Neural crest cell (in vitro differentiated cells): Measurements from ENCODE around the gene DIAPH3. TPM values are rescaled to one million over a fixed set of nuclear protein-coding genes. Genes with fewer than 3 reads are reported as not detected.

ENCODE experiments used
- DNase-seq: peaks from one replicate; pipeline ENCODE4 v3.0.0; 2021; ENCODE audit warnings: low read depth, mixed read lengths, low spot score
- H3K27ac Mint-ChIP-seq: one replicate; pipeline ENCODE4 v1.8.0; 2021; ENCODE audit warnings: mild to moderate bottlenecking, mixed read lengths; ENCODE audit not compliant: unreplicated experiment
- H3K27me3 Mint-ChIP-seq: 2 replicates; pipeline ENCODE4 v1.8.0; 2021; ENCODE audit warnings: low read depth, mild to moderate bottlenecking, mixed read lengths
- H3K36me3 Mint-ChIP-seq: 2 replicates; pipeline ENCODE4 v1.8.0; 2021; ENCODE audit warnings: low read depth, mild to moderate bottlenecking, mixed read lengths
- H3K4me1 Mint-ChIP-seq: 2 replicates; pipeline ENCODE4 v1.8.0; 2021; ENCODE audit warnings: mixed read lengths
- H3K4me3 Mint-ChIP-seq: one replicate; pipeline ENCODE4 v1.8.0; 2021; ENCODE audit warnings: mild to moderate bottlenecking, mixed read lengths
- H3K9me3 Mint-ChIP-seq: 2 replicates; pipeline ENCODE4 v1.8.0; 2021; ENCODE audit warnings: mixed read lengths
- total RNA-seq: library from RNA; stranded (reverse); gene quantifications from 2 replicates; pipeline ENCODE4 v1.2.1, GENCODE V29; 2021
- TF ChIP-seq, protein P1 (sequence below): fragments of 200-600 bp; sonication (generic); conservative IDR thresholded peaks from 2 replicates; pipeline ENCODE4 v1.5.0; 2021; ENCODE audit warnings: antibody characterized with exemption, mild to moderate bottlenecking

Gene DIAPH3
- total RNA-seq, 1 donor from 2014 or later, result 16.4 TPM

GRCh38 chr13:59890054-59890453 is 273.7 kb downstream of the DIAPH3 start:
- peaks cover 3% of the 10 kb centered on the region for H3K9me3 Mint-ChIP-seq
- TF ChIP-seq, protein P1, sequence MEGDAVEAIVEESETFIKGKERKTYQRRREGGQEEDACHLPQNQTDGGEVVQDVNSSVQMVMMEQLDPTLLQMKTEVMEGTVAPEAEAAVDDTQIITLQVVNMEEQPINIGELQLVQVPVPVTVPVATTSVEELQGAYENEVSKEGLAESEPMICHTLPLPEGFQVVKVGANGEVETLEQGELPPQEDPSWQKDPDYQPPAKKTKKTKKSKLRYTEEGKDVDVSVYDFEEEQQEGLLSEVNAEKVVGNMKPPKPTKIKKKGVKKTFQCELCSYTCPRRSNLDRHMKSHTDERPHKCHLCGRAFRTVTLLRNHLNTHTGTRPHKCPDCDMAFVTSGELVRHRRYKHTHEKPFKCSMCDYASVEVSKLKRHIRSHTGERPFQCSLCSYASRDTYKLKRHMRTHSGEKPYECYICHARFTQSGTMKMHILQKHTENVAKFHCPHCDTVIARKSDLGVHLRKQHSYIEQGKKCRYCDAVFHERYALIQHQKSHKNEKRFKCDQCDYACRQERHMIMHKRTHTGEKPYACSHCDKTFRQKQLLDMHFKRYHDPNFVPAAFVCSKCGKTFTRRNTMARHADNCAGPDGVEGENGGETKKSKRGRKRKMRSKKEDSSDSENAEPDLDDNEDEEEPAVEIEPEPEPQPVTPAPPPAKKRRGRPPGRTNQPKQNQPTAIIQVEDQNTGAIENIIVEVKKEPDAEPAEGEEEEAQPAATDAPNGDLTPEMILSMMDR, result no peak
- DNase-seq, result no peak
- no peak overlapping the region for H3K27ac Mint-ChIP-seq
- no peak overlapping the region for H3K4me3 Mint-ChIP-seq
- no peaks in the 10 kb centered on the region for H3K4me1 Mint-ChIP-seq
- H3K27me3 Mint-ChIP-seq, result no peaks in the 10 kb centered on the region
- H3K36me3 Mint-ChIP-seq, result peaks cover 6% of the 10 kb centered on the region

- TF ChIP-seq, protein P1, result no peak
- H3K27ac Mint-ChIP-seq, result no peak overlapping the region
- peaks cover 3% of the 10 kb centered on the region for H3K9me3 Mint-ChIP-seq
- H3K4me1 Mint-ChIP-seq, result no peaks in the 10 kb centered on the region
- no peaks in the 10 kb centered on the region for H3K27me3 Mint-ChIP-seq
- no peak for DNase-seq
- peaks cover 6% of the 10 kb centered on the region for H3K36me3 Mint-ChIP-seq
- H3K4me3 Mint-ChIP-seq, result no peak overlapping the region
These were observed 275.3 kb downstream of the DIAPH3 start for GRCh38 chr13:59888408-59888807.

DNA sequence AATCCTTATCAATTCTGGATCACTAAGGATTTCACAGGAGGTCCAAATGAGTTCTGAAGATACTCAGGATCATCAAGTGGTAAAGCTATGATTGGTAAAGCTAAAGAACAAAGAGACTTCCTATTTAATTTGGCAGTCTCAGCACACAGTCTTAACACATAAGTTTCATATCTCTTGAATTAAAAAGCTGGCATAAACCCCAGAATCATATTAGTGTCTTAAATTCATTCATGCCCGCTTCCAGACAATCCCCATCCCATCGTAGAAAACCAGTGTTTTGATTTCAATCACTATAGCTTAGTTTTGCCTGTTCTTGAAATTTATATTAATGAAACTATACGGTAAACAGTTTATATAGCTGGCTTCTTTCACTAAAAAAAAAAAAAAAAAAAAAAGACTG is 278.7 kb downstream of the DIAPH3 start:
- H3K27ac Mint-ChIP-seq, result no peak overlapping the region
- H3K27me3 Mint-ChIP-seq, result no peaks in the 10 kb centered on the region
- H3K9me3 Mint-ChIP-seq, result peaks cover 3% of the 10 kb centered on the region
- no peaks in the 10 kb centered on the region for H3K4me1 Mint-ChIP-seq
- DNase-seq, result no peak
- peaks cover 6% of the 10 kb centered on the region for H3K36me3 Mint-ChIP-seq
- no peak overlapping the region for H3K4me3 Mint-ChIP-seq
- TF ChIP-seq, protein P1, result no peak

- Mint-ChIP-seq H3K9me3 (peaks cover 3% of the 10 kb centered on the region), H3K27me3 (no peaks in the 10 kb centered on the region), H3K4me3 (no peak overlapping the region), H3K36me3 (peaks cover 4% of the 10 kb centered on the region), H3K4me1 (no peaks in the 10 kb centered on the region), H3K27ac (no peak overlapping the region)
- TF ChIP-seq, protein P1, result no peak
- DNase-seq, result no peak
These were observed 279.8 kb downstream of the DIAPH3 start for GRCh38 chr13:59883885-59884284.

DNA sequence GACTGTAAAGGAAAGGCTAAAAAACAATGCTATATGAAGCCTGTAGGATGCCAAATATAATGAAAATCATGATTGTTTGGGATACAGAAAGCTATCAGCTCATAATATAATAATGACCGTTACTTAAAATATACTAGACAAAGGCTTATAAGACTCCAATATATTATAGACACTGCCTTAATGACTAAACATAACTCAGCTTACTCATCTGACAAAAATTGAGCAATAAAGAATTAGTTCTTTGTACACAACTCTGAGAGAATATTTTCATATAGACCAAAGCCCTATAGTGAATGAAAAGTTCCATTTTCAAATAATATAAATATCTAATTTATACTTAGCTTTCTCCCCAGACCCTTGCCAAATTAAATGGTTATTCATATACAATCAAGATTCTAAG is 283.3 kb downstream of the DIAPH3 start:
- no peak for DNase-seq
- Mint-ChIP-seq H3K4me1 (no peaks in the 10 kb centered on the region), H3K4me3 (no peak overlapping the region), H3K36me3 (no peaks in the 10 kb centered on the region), H3K27me3 (no peaks in the 10 kb centered on the region), H3K9me3 (no peaks in the 10 kb centered on the region), H3K27ac (no peak overlapping the region)
- TF ChIP-seq, protein P1, result no peak

GRCh38 chr13:59879281-59879680 is 284.4 kb downstream of the DIAPH3 start:
- no peaks in the 10 kb centered on the region for H3K27me3 Mint-ChIP-seq
- H3K4me3 Mint-ChIP-seq, result no peak overlapping the region
- no peak overlapping the region for H3K27ac Mint-ChIP-seq
- no peak for DNase-seq
- H3K36me3 Mint-ChIP-seq, result no peaks in the 10 kb centered on the region
- TF ChIP-seq, protein P1, result no peak
- H3K4me1 Mint-ChIP-seq, result no peaks in the 10 kb centered on the region
- H3K9me3 Mint-ChIP-seq, result no peaks in the 10 kb centered on the region
